GM23338 (cell line): Measurements from ENCODE around the gene TNK2. TPM values are rescaled to one million over a fixed set of nuclear protein-coding genes. Genes with fewer than 3 reads are reported as not detected.

Experiments used
- ATAC-seq: fragments of 200-7000 bp; cut with Tn5 transposase; 3 replicates; pipeline ENCODE4 v1.9.1; 2020
- DNase-seq: peaks from one replicate; pipeline ENCODE4 v3.0.0-alpha.2; 2015; ENCODE audit warnings: low spot score
- H2AFZ ChIP-seq: fragments of 200-600 bp; sonication (generic); 2 replicates; pipeline ENCODE4 v1.8.0; 2016; ENCODE audit warnings: antibody characterized with exemption, mild to moderate bottlenecking, moderate library complexity
- H3F3A ChIP-seq: fragments of 200-600 bp; sonication (generic); replicated peaks from 2 replicates; pipeline ENCODE4 v1.8.0; 2017; ENCODE audit warnings: antibody characterized with exemption, mixed run types, low read depth
- H3K27ac ChIP-seq: fragments of 200-600 bp; sonication (generic); 2 replicates; pipeline ENCODE4 v1.6.1; 2016; ENCODE audit warnings: low read depth
- H3K27me3 ChIP-seq: fragments of 200-600 bp; sonication (generic); 2 replicates; pipeline ENCODE4 v1.8.0; 2016; ENCODE audit warnings: mild to moderate bottlenecking, mixed run types, moderate library complexity; ENCODE audit not compliant: insufficient read depth
- H3K36me3 ChIP-seq: fragments of 200-600 bp; sonication (generic); 2 replicates; pipeline ENCODE4 v1.8.0; 2016; ENCODE audit warnings: mild to moderate bottlenecking; ENCODE audit not compliant: insufficient read depth
- H3K4me1 ChIP-seq: fragments of 200-600 bp; sonication (generic); 2 replicates; pipeline ENCODE4 v1.8.0; 2016; ENCODE audit warnings: mild to moderate bottlenecking, moderate library complexity; ENCODE audit not compliant: insufficient read depth
- H3K4me2 ChIP-seq: fragments of 200-600 bp; sonication (generic); 2 replicates; pipeline ENCODE4 v1.7.1; 2017; ENCODE audit warnings: mixed run types
- H3K4me3 ChIP-seq: fragments of 200-600 bp; sonication (generic); 2 replicates; pipeline ENCODE4 v1.6.1; 2016; ENCODE audit warnings: mixed run types
- H3K79me2 ChIP-seq: fragments of 200-600 bp; sonication (generic); replicated peaks from 2 replicates; pipeline ENCODE4 v1.8.0; 2017; ENCODE audit warnings: mild to moderate bottlenecking; ENCODE audit not compliant: insufficient read depth
- H3K9me2 ChIP-seq: fragments of 200-600 bp; sonication (generic); 2 replicates; pipeline ENCODE4 v1.8.0; 2017; ENCODE audit not compliant: insufficient read depth
- H4K20me1 ChIP-seq: fragments of 200-600 bp; sonication (generic); replicated peaks from 2 replicates; pipeline ENCODE4 v1.8.0; 2017; ENCODE audit warnings: mild to moderate bottlenecking; ENCODE audit not compliant: insufficient read depth
- H3K27ac Mint-ChIP-seq: 2 replicates; pipeline ENCODE4 v1.8.0; 2020; ENCODE audit warnings: inconsistent platforms, mild to moderate bottlenecking, moderate library complexity, mixed read lengths
- H3K27me3 Mint-ChIP-seq: 3 replicates; pipeline ENCODE4 v1.8.0; 2022; ENCODE audit warnings: low read depth, mild to moderate bottlenecking, moderate library complexity, mixed read lengths, inconsistent platforms; ENCODE audit not compliant: insufficient read depth, poor library complexity
- H3K36me3 Mint-ChIP-seq: 3 replicates; pipeline ENCODE4 v1.8.0; 2021; ENCODE audit warnings: low read depth, mild to moderate bottlenecking, inconsistent platforms, moderate library complexity, mixed read lengths
- H3K4me1 Mint-ChIP-seq: 3 replicates; pipeline ENCODE4 v1.8.0; 2020; ENCODE audit warnings: mild to moderate bottlenecking, inconsistent platforms, mixed read lengths
- H3K4me3 Mint-ChIP-seq: 3 replicates; pipeline ENCODE4 v1.8.0; 2021; ENCODE audit warnings: moderate library complexity, mild to moderate bottlenecking, inconsistent platforms, mixed read lengths
- H3K9me3 Mint-ChIP-seq: 3 replicates; pipeline ENCODE4 v1.8.0; 2020; ENCODE audit warnings: moderate library complexity, mild to moderate bottlenecking, inconsistent platforms, mixed read lengths
- CREB1 ChIP-seq: fragments of 250-450 bp; sonication (Bioruptor Pico); IDR thresholded peaks from 2 replicates; pipeline ENCODE4 v1.5.0; 2020; ENCODE audit warnings: low read depth, mild to moderate bottlenecking, moderate library complexity
- ETS1 ChIP-seq: IDR thresholded peaks from 2 replicates; pipeline ENCODE4 v1.6.1; 2016; ENCODE audit warnings: antibody characterized with exemption
- EZH2 ChIP-seq: fragments of 200-600 bp; sonication (generic); IDR thresholded peaks from one replicate; pipeline ENCODE4 v1.8.0; 2017; ENCODE audit warnings: antibody characterized with exemption, mild to moderate bottlenecking, low read depth; ENCODE audit not compliant: unreplicated experiment
- EZH2phosphoT487 ChIP-seq: fragments of 200-600 bp; sonication (generic); IDR thresholded peaks from one replicate; pipeline ENCODE4 v1.8.1; 2018; ENCODE audit warnings: antibody characterized with exemption; ENCODE audit not compliant: unreplicated experiment
- JUNB ChIP-seq: IDR thresholded peaks from one replicate; pipeline ENCODE4 v1.6.1; 2016; ENCODE audit warnings: antibody characterized with exemption; ENCODE audit not compliant: unreplicated experiment
- NANOG ChIP-seq: IDR thresholded peaks from 2 replicates; pipeline ENCODE4 v1.6.1; 2016; ENCODE audit warnings: antibody characterized with exemption, borderline replicate concordance
- POLR2AphosphoS5 ChIP-seq: IDR thresholded peaks from 2 replicates; pipeline ENCODE4 v1.6.1; 2016; ENCODE audit warnings: antibody characterized with exemption, low read depth
- REST ChIP-seq: IDR thresholded peaks from one replicate; pipeline ENCODE4 v1.6.1; 2018; ENCODE audit warnings: antibody characterized with exemption; ENCODE audit not compliant: unreplicated experiment
- STAT1 ChIP-seq: IDR thresholded peaks from one replicate; pipeline ENCODE4 v1.6.1; 2016; ENCODE audit warnings: antibody characterized with exemption; ENCODE audit not compliant: unreplicated experiment
- ZNF114 ChIP-seq: fragments of 250-450 bp; sonication (Bioruptor Pico); IDR thresholded peaks from 2 replicates; pipeline ENCODE4 v1.5.0; 2020; ENCODE audit warnings: mild to moderate bottlenecking, moderate library complexity
- ZNF331 ChIP-seq: fragments of 250-450 bp; sonication (Bioruptor Pico); IDR thresholded peaks from 2 replicates; pipeline ENCODE4 v1.5.0; 2020; ENCODE audit warnings: low read depth, mild to moderate bottlenecking, moderate library complexity
- ZNF462 ChIP-seq: fragments of 250-450 bp; sonication (Bioruptor Pico); IDR thresholded peaks from 2 replicates; pipeline ENCODE4 v1.5.0; 2020; ENCODE audit warnings: mild to moderate bottlenecking, moderate library complexity
- polyA plus RNA-seq: library from polyadenylated mRNA; unstranded; fragments of >200 nt; fragmentation: Nextera tagmentation; extraction: Ambion mirVana; gene quantifications from 2 replicates; pipeline ENCODE4 v1.2.1, GENCODE V29; 2016
- total RNA-seq: library from RNA; depleted of rRNA; stranded (reverse); fragments of >200 nt; shearing (Covaris generic); gene quantifications from 2 replicates; pipeline ENCODE4 v1.2.3, GENCODE V29; 2014
- TF ChIP-seq, protein P1 (sequence below), 2 experiments: fragments of 200-600 bp in 1 of 2; sonication (generic) in 1 of 2; conservative IDR thresholded peaks; 2 replicates each; pipeline versions ENCODE4 v1.5.1 to v1.6.1; 2016 to 2017; ENCODE audit warnings: antibody characterized with exemption in 2 of 2, low read depth in 2 of 2, mild to moderate bottlenecking in 2 of 2, moderate library complexity in 1 of 2

Gene TNK2
- total and polyA plus RNA-seq, 2 experiments from 2014 or later: 10.0 to 22.5 TPM

- H3K27me3 Mint-ChIP-seq: peaks cover 9% of the 10 kb centered on the region
- no peaks in the 10 kb centered on the region for H3K9me2 ChIP-seq
Observed at GRCh38 chr3:195879416-195880036, 28.8 kb downstream of the TNK2 start.

More at GRCh38 chr3:195879416-195880036, 28.8 kb downstream of the TNK2 start:
- no peaks in the 10 kb centered on the region for H3F3A ChIP-seq
- H3K4me3 Mint-ChIP-seq: no peak overlapping the region
- H3K79me2 ChIP-seq: no peaks in the 10 kb centered on the region
- no peaks in the 10 kb centered on the region for H3K36me3 ChIP-seq
- no peaks in the 10 kb centered on the region for H3K27me3 ChIP-seq
- no peak overlapping the region for H3K4me3 ChIP-seq
- no peaks in the 10 kb centered on the region for H3K9me3 Mint-ChIP-seq
- no peak overlapping the region for H3K27ac Mint-ChIP-seq
- no peak overlapping the region for H3K4me2 ChIP-seq
- no peak overlapping the region for H3K27ac ChIP-seq
- no peak overlapping the region for H2AFZ ChIP-seq
- H3K36me3 Mint-ChIP-seq: peaks cover 6% of the 10 kb centered on the region; the same call in 2 of the 3 replicates
- TF ChIP-seq JUNB (no peak), ETS1 (no peak), EZH2 (no peak), ZNF331 (no peak), ZNF114 (no peak), CREB1 (CRISPR knock-in tag) (no peak), NANOG (no peak), EZH2phosphoT487 (no peak), ZNF462 (CRISPR knock-in tag) (no peak), POLR2AphosphoS5 (no peak), STAT1 (no peak), REST (no peak)
- TF ChIP-seq, protein P1, sequence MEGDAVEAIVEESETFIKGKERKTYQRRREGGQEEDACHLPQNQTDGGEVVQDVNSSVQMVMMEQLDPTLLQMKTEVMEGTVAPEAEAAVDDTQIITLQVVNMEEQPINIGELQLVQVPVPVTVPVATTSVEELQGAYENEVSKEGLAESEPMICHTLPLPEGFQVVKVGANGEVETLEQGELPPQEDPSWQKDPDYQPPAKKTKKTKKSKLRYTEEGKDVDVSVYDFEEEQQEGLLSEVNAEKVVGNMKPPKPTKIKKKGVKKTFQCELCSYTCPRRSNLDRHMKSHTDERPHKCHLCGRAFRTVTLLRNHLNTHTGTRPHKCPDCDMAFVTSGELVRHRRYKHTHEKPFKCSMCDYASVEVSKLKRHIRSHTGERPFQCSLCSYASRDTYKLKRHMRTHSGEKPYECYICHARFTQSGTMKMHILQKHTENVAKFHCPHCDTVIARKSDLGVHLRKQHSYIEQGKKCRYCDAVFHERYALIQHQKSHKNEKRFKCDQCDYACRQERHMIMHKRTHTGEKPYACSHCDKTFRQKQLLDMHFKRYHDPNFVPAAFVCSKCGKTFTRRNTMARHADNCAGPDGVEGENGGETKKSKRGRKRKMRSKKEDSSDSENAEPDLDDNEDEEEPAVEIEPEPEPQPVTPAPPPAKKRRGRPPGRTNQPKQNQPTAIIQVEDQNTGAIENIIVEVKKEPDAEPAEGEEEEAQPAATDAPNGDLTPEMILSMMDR (conservative IDR thresholded peaks at IDR 0.05; ENCODE audit: low read depth in 2 of 2): no peak
- no peaks in the 10 kb centered on the region for H3K4me1 ChIP-seq
- no peaks in the 10 kb centered on the region for H4K20me1 ChIP-seq
- no peak for ATAC-seq
- no peaks in the 10 kb centered on the region for H3K4me1 Mint-ChIP-seq
- DNase-seq: no peak
